GM18520 (cell line): ENCODE data around the gene HES3.

Experiments
- ATAC-seq: cut with Tn5 transposase; IDR thresholded peaks from one replicate; pipeline ENCODE4 v1.9.1; 2021; ENCODE audit not compliant: unreplicated experiment

The HES3 gene, protein sequence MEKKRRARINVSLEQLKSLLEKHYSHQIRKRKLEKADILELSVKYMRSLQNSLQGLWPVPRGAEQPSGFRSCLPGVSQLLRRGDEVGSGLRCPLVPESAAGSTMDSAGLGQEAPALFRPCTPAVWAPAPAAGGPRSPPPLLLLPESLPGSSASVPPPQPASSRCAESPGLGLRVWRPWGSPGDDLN

DNA sequence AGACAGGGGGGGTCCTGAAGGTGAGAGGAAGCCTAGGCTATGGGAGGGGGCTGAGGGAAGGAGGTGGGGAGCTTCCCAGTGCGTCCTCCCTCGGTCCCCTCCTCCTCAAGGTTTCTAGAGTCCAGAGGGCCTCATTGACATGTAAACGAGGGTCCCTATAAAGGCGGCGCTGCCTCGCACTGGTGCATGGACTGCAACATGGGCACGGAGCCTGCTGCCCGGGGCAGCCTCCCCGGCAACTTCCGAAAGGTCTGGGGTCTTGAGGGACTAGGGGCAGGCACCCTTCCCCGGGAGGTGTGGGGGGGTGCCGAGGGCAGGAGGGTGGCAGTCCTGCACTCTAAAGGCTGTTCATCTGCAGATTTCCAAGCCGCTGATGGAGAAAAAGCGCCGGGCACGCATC is at the start of gene HES3:
HES3 (plus strand) TSS at position 187 of the 400 bp plus-strand sequence; CDS start at position 374, 187 bp downstream.
- no peak for ATAC-seq

DNA sequence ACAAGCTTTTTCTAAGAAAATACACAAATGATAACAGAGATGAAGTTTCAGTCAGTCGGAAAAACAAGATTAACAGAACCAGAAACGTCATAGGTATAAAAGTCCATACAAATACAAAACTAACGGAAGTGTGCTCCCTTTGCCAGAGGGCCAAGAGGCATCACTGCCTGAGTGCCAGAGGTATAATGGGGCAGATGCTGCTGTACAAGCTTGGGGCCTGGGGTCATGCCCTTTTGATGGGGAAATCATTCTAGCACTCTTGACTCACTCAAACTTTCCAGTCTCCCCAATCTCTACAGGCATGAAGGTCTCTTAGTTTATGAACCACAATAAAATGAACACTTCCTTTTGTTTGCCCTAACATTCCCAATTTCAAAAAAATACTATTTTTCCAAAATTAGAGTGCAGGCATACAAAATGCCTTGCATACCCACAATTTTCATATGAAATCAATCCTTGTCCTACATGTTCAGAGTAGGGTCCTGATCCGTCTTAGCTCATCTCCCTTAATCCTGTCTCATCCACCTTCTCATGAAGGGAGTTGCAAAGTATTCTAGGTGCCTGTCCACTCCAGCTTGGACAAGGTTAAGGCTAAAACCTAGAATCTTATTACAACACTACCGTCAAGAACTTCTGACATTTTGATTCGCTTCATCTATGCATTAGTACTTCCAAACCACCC is 46.1 kb upstream of the HES3 start:
- ATAC-seq: no peak

DNA sequence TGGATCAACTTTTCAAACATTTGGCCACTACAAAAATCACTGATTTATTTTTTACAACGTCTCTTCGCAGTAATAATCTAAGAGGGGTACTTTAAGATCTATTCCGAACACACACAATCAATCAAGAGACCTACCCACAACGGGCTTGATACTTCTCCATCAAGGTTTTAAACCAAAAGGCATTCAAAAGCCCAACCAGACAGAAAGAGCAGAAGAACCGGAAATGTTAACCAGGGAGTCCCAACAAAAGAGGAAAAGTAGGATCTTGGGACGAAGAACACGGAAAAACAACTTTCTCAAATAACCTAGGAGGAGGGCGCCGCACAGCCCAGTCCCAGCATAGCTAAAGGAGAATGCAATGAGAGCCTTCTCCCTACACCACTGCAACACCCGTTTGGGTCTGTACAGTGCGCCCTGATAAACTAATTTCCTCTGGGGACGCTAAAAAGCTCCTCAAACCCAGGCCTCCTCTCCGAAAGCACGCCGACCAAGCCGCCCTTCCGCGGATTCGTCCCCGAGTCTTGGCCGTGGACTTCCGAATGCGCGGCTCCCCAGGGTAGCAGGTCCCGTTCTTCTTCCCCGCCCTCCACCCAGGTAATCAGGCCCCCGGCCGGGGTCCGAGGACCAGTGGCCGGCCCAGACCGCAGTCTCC is 45.2 kb upstream of the HES3 start:
- ATAC-seq: no peak

DNA sequence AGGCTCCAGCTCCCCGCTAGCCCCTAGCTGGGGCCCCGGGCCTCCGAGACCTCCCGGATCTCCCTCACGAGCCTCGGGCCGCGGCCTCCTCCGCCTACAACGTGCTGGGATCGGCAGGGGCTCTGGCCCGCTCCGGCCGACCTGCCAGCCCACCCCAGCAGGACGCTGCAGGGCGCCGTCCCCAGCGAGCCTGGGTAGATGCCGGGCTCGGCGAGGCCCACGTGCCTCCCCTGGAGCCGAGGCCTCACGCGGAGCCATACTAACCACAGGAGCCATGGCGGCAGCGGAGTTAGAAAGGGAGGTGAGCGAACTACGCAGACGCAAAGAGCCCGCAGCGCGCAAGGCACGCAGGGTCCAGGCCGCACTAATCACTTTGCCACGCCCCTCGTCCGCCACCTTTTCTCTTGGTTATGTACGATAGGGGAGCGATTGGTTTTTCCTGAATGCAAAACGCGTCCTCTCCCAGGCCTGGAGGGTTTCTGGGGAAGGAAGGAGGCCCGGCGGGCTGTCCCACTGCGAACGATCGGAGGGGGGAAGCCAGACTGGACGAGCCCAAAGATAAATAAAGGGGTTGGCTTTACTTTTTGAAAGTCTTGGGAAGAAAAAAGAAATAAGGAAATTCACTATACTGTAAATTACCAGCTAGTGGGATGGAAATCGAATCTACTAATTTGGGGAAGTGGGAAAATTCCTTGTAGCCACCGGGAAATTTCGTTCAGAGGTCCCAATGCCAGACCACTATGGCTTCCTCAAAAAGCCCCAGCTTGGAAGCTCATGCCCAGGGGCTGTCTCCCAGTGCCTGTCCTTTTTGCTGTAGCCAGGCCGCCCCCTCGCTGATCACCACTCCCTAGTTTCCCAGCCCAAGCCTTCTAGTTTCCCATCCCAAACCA is 44.4 kb upstream of the HES3 start, which contains the start of gene RPL22:
RPL22 (minus strand) TSS at position 298 of the 890 bp plus-strand sequence; CDS start at position 276, 22 bp downstream.
- peak; percentile 89 for ATAC-seq

DNA sequence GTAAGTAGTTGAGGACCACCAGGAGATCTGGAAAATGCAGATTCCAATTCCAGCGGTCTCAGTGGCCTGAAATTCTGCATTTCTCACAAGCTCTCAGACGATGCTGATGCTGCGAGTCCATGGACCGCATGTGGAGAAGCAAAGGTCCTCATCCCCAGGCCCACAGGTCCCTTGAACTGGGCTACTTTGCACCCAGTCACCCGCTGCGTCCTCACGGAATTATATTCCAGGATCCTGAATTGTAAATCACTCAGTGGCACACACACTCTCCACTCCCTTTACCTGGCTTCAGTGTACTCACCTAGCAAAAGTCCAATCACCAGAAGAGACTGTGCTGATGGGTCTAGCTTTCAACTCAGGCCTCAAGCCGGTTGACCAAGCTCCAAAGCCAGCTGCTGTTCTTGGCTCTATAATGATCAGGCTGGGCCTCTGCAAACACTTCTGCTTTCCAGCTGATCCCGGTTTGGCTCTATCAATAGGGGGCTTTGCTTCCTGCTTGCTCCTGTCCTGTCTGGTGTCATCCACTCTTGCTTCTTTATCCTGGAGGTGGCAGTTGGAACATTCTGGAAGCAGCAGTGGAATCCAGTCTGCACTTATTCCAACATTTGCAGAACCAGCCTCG is 43.7 kb upstream of the HES3 start:
- ATAC-seq: no peak

DNA sequence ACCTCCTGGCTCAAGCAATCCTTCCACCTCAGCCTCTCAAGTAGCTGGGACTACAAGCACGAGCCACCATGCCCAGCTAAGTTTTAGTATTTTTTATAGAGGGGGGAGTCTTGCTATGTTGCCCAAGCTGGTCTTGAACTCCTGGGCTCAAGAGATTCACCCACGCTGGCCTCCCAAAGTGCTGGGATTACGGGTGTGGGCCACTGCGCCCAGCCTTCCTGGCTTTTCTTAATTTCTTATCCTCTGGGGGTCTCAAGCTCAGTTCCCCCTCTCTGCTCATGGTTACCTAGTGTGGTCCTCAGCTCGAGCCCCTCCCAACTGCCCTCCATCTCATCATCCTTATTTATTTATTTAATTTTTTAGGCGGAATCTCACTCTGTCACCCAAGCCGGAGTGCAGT is 41.7 kb upstream of the HES3 start:
- no peak for ATAC-seq

DNA sequence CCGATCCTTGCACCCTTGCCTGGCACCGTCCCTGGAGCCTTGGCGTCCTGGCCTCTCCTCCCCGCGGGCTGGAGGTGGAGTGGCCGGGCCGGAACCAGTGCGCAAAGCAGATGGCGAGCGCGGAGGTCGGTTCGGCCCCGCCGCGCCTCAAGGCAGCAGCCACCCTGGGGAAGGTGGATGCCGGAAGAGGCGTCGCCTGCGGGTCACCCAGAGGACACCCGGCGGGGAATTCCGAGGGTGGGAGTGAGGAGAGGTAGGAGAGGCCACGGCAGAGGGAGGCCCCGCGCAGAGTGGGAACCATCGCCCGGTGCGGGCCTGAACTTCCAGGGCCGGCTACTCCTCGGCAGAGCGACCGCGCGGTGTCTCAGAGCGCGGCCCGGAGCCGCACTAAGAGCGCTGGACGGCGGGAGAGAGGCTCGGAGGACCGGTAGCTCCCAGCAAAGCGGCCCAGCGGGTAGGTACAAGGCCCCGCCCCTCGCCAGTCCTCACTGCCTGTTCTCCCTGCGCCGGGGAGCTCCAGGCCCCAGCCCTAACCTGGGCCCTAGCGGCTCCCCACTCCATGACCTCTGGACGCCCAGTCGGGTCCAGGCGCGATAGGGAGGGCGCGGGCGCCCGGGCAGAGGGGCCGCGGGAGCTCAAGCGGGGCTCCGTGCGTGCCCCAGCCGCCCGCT is 38.0 kb upstream of the HES3 start, which contains the start of gene RNF207:
RNF207 (plus strand) TSS at position 271 of the 671 bp plus-strand sequence. CDS start 417 bp downstream, outside the sequence.
- ATAC-seq: peak; percentile 51

DNA sequence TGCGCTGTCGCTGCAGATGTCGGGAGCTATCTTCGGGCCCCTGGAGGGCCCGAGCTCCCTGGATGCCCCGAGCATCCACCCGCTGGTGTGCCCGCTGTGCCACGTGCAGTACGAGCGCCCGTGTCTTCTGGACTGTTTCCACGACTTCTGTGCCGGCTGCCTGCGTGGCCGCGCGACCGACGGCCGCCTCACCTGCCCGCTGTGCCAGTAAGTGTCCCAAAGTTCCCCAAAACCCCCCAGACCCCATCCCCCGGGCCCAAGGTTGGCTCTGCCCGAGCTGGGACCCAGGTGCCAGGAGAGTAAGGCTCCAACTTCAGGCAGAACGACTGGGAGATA is 37.5 kb upstream of the HES3 start:
- ATAC-seq: peak; percentile 7

DNA sequence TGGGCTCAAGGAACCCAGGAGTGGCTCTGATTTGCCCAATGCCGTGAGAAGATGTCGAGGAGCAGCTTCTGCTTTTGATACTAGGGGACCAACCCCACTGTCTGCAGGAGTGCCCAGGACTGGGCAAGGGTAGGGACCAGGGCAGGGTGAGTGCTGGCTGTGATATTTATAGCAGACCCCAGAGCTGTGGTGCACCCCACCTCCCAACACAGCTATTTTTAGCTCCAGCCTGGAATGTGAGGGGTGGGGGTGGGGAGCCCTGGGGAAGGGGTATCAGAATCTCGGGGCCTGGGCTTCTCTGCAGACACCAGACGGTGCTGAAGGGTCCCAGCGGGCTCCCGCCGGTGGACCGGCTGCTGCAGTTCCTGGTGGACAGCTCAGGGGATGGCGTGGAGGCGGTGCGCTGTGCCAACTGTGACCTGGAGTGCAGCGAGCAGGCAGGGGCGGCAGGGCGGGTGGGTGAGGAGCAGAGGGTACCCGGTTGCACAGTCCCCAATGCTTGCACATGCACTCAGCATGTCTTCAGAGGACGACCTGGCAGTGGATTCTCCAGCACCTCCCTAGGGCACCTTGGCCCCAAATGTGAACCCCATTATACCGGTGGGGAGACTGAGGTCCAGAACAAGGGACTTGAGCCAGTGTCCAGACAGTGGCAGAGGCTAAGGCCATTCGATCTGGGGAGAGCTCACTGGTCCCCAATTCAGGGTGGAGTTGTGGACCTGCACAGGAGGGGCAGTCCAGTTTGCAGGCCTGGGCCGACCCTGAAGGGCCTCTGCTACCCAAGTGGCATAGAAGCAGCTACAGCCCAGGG is 36.7 kb upstream of the HES3 start:
- ATAC-seq: no peak

DNA sequence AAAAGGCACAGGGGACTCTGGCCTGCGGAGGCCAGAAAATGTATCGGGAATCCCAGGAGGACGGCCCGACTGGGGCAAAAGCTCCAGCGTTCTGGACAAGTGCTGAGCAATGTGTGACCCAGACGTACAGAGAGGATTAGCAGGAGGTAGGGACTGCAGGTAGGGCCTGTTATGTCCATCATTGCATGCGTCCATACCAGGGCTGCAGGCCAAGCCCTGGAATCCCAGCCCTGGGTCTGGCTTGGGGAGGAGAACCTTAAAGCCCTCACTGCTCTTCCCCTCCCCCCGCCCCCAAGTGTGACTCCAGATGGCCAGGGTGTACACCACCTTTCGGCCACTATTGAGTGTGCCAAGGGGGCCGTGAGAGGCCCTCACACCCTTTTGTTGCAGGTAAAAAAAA is 36.1 kb upstream of the HES3 start:
- ATAC-seq: no peak

DNA sequence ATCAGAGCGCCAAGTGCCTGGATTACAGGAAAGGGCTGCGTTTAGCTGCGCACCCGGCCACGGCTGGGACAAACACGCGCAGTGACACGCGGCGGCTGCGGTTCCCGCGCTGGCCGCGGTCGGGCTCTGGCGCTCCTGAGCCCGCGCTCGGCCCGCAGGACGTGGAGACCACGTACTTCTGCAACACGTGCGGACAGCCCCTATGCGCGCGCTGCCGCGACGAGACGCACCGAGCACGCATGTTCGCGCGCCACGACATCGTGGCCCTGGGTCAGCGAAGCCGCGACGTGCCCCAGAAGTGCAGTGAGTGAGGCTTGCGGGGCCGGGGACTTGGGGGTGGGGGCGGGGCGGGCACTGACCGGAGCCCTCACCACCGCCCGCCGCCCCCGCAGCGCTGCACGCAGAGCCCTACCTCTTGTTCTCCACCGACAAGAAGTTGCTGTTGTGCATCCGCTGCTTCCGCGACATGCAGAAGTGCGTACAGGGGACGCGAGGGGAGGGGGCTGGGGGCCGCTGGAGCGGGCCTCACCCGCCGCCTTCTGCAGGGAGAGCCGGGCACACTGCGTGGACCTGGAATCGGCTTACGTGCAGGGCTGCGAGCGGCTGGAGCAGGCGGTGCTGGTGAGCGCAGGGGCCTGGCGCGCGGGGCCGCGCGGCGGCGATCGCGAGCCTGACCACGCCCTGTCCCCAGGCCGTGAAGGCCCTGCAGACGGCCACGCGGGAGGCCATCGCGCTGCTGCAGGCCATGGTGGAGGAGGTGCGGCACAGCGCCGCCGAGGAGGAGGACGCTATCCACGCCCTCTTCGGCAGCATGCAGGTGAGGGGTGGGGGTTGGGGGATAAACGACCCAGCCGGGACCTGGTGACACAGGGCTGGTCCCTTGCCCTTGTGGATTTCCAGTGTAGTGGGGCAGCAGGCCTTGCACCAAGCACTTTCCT is 35.0 kb upstream of the HES3 start:
- ATAC-seq: no peak

DNA sequence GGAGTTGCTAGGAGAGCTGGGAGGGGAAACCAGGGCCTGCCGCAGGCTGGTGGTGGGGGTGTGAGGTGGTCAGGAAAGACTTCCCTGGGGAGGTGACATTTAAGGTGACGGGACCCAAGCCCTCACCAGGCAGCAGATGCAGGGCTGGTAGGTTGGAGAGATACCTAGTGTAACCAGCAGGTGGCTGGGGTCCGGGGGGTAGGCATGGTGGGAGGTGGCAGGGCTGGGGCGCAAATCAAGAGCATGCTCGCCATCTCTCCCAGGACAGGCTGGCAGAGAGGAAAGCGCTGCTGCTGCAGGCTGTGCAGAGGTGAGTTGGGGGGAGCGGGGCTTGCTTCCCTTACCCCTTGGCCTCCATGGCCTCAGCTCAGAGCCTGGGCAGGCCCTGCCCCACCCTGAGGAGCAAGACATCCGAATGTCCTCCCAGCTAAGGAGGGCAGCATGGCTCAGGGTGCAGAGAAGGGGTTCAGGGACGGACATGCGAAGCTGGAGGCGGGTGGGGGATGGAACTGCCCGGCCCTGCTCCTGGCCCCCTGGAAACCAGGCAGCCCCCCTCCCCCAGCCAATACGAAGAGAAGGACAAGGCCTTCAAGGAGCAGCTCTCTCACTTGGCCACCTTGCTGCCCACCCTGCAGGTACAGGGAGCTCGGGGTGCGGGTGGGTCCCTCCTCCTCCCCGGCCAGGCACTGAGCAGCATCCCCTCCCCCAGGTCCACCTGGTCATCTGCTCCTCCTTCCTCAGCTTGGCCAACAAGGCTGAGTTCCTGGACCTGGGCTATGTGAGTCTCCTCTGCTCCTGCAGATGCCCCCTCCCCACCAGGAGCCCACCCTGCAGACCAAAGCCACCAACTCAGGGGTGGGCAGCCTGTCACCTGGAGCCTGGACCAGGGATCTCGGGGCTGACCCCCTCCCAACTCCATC is 34.1 kb upstream of the HES3 start:
- no peak for ATAC-seq

DNA sequence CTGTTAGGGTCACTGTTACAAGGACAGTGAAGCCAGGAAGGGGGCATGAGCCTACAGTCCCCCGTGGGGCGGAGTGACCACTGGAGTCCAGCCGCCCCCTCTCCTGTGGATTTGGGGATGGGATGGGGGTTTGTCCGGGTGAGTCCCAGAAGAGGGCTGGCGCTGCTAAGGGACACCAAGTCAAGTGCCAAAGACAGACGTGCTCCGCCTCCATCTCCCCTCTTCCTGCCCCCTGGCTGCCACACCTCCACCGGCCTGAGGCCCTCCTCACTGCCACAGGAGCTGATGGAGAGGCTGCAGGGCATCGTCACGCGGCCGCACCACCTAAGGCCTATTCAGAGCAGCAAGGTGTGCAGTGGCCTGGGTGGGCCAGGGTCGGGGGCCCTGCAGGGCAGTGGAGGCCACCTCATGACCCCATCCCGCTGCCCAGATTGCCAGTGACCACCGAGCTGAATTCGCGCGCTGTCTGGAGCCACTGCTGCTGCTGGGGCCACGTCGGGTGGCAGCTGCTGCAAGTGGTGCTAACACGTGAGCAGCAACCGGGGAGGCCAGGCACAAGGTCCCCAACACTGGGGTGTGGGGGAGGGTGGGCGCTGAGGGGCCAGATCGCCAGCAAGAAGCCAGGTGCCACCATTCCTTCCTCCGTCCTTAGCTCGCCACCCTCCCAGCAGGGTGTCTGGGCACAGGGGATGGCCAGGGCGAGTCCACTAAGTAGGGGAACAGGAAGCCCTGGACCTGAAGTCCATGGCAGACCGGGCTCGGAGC is 33.2 kb upstream of the HES3 start:
- no peak for ATAC-seq

DNA sequence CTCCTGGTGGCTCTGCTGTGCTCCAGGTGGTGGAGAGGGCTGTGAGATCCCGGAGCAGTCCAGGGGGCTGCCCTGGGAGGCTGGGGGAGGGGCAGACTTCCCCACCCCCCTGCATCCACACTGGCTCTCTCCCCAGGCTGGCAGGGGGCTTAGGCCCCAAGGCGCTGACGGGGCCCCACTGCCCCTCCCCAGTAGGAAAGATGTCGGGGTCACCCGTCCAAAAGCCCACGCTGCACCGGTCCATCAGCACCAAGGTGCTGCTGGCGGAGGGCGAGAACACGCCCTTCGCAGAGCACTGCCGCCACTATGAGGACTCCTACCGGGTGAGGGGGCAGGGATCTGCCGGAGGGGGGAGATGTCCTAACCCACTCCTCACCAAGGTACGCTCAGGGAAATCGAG is 32.2 kb upstream of the HES3 start:
- no peak for ATAC-seq

DNA sequence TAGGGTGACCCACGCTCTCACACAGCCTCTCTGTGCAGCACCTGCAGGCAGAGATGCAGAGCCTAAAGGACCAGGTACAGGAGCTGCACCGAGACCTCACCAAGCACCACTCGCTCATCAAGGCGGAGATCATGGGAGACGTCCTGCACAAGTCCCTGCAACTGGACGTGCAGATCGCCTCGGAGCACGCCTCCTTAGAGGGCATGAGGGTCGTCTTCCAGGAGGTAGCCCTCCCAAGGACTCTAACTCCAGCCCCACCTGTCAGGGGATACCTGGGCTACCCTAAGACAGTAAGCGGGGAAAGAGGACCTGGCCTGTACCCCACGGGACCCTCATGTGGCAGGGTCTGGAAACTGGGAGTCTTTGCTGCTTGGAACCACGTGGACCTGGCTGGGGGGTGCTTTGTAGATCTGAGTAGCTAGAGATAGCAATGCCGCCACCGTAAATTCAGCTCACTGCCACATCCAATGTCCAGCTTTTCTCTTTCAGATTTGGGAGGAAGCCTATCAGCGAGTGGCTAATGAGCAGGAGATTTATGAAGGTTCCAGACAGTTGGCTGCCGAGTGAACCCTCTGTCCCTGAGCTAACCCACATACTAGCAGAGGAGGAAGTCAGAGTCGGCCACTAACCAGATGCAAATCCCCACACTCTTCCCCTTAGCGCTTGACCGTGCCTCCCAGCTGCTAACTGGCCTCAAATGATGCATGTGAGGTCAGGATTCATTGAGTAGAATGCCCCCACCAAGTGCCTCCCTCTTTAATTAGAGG is 31.6 kb upstream of the HES3 start:
- ATAC-seq: no peak
